ENCODE results near the gene SLC39A9.

SLC39A9 gene

DNA sequence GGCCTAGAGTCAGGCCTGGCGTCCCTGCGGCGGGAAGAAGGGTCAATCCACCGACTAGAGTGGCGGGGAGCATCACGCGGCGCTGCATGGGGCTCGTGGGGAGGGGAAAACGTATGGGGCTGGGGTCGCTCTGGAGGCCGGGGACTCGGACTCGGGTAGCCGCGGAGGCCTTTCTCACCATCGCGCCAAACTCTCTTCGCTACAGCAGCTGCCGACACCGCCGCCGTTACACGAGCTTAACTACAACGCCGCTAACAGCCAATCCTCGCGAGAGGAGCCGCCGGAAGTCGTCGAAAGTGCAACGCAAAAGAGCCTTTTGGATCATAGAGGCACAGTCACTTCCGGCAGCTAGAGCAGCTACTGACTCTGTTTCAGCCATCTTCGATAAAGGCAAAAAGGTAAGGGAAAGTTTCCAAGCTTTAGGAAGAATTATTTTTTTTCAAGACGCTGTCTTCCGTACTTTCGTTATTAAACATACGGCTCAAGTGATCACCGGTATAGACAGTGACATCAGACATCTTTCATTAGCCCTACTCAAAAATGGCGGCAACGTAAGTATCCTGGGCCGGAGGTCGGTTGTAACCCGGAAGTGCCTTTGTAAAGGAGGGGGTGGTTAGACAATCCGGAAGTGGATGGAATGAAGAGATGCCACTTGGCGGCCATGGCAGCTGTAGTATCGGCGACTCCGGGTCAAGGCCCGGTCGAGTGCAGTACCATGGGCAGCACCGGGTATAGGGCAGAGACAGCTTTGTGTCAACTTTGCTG lies at the start of gene SLC39A9, which contains the start of gene ERH:
Gene SLC39A9 (plus strand): TSS at position 640 of the 765 bp plus-strand sequence. CDS start 678 bp downstream, outside the sequence.
Gene ERH (minus strand): TSS at position 247 of the 765 bp plus-strand sequence. CDS start 66 bp downstream, at position 181.
- DNase-seq (ENCODE audit: low read depth in 2 of 2) = peak; percentile 85 to 91

DNA sequence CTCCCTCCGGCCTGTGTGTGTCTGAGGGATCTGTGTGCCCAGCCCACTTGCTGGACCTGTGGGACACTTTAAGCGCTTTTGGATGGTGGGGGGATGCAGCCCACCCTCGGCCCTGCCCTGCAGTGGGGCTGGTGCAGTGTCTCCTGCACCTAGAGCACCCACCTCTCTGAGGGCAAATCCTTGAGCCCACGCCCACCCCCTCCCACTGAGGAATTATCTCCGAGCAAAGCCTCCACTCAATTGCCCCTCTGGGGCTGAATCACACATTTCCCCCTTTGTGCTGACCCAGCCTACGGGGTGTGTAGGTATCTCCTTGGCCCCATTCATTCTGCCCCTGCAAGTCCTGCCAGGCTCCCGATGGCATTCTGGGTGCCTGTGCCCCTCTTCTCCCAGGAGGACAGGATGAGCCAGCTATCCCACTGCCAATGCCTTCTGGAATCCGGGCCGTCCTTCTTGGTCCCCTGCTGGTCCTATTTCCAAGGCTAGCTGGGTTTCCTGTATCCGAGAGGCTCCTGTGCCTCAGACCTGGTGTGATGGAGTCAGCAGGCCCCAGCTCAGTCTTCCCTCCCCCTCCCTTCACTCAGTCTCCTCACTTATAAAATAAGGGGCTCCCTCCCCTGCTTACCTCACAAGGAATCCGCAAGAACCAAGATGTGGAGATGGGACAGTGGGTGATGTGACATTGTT lies 49.3 kb upstream of the SLC39A9 start:
- DNase-seq (ENCODE audit: low read depth in 2 of 2) = no peak

DNA sequence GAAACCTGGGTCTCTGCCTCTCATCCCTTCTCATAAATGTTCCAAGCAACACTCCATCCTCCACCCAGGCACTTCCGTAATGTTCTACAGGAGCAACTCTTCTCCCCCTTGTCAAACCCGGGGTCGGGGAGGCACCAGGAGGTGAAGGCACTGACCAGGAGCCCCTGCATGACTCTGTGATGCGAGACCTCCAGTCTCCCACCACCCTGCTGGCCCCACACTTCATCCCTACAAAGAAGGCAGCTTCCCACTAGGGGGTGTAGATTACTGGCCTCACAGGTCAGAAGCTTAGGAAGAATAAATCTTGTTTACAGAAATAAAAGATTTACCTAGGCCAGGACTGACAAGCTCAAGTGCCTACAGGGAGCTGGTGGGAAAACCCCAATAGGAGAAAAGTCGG lies 47.6 kb upstream of the SLC39A9 start:
- no peak for DNase-seq (ENCODE audit: low read depth in 2 of 2)

DNA sequence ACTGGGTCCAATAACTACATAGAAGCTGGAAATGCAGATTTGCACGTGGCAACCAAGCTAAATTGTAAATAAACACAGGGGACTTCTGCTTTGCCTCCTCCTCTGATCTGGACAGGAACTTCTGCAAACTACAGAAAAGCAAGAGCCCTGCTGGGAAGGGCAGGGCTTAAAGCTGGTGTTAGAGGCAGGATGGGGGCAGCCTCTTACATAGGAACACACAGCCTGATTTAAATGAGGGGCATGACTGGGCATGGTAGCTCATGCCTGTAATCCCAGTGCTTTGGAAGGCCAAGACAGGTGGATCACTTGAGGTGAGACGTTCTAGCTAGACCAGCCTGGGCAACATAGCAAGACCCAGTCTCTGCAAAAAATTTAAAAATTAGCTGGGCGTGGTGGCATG lies 47.1 kb upstream of the SLC39A9 start:
- DNase-seq (ENCODE audit: low read depth in 2 of 2) = no peak

GRCh38 chr14:69351911-69352310 lies 46.6 kb upstream of the SLC39A9 start:
- no peak for DNase-seq (ENCODE audit: low read depth in 2 of 2)

GRCh38 chr14:69353168-69353567 lies 45.3 kb upstream of the SLC39A9 start:
- DNase-seq (ENCODE audit: low read depth in 2 of 2) = no peak

DNA sequence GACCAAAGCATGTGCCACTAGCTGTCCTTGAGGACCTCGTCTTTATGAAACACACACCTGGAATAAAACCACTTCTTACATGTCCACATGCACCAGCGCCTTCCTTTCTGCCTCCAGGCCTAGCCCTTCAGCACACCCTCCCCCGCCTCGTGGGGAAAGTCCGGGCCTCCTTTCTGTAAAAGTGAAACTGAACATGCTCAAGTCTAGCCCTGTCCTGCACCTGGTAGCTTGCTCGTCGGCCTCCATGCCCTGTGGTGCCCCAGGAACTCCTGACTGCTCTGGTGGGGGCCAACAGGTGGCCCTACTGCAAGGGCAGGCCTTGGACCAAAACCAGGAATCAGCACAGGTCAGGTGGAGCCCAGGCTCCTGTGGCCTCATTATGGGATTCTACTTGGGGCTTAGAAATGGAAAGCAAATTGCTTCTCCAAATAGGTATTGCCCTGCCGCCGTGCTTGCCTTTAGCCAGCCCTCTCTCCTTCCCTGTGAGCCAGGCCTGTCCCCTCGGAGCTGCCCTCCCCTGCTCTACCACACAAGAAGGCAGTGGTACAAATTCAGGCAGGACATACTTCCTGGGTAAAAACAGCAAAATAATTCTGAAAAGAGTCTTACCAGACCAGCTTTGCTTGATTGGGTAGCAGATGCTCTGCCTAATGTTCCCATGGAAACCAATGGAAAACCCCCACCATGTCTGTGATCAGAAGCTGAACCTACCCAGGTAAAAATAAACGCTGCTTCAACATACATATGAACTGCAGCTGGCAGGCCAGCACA lies 43.9 kb upstream of the SLC39A9 start:
- peak; percentile 6 to 25 for DNase-seq (ENCODE audit: low read depth in 2 of 2)

DNA sequence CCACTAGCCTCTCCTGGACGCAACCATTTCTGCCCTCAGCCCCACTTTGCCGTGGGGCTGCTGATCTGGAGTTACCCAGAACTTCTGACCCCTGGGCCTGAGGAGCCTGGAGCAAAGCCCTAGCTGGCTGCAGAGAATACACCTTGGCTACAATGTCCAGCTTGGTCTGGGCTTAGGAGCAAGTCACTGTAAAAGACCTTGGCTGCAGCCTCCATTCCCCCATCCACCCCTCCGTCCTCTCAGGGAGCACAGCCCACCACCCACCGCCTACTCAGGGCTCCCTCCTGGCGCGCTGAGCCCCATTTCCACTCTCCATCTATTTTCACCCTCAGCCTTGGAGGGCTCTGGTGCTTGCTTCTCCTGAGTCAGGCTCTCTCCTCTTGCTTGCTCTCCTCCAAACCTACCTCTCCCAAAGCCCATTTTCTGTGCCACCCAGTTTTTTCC lies 43.3 kb upstream of the SLC39A9 start:
- no peak for DNase-seq (ENCODE audit: low read depth in 2 of 2)

DNA sequence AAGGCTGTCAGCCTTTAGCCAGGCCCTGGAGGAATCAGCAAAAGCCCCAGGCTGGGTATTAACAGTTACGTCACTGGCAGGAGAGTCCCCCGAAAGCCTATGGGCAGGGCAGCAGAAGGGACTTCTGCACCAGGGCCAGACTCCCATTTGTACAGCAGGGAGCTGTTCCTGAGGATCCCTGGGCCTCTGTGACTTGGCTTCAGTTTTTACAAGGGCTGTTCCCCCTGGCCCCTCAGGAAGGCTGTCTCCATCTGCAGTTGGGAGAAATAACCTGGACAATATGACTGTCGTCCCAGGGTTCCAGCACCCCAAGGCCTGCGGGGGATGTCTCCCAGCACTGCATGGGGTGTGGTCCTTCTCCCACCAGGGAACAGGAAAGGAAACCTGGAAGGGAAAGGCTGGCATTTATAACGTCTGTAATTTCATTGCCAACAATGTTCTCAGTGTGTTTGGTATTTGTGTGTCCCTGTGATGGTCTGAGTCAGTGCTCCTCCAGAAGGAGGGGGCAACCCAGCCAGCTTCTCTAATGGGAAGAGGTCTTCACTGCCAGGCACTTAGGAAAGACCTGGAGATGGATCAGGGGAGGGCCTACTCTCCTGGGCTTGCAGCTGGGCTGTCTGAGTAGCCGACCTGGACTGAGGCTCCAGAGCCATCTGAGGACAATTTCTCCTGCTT lies 42.7 kb upstream of the SLC39A9 start:
- no peak for DNase-seq (ENCODE audit: low read depth in 2 of 2)

GRCh38 chr14:69356903-69357543 lies 41.5 kb upstream of the SLC39A9 start:
- no peak for DNase-seq (ENCODE audit: low read depth in 2 of 2)

GRCh38 chr14:69357544-69358200 lies 40.8 kb upstream of the SLC39A9 start:
- no peak for DNase-seq (ENCODE audit: low read depth in 2 of 2)

DNA sequence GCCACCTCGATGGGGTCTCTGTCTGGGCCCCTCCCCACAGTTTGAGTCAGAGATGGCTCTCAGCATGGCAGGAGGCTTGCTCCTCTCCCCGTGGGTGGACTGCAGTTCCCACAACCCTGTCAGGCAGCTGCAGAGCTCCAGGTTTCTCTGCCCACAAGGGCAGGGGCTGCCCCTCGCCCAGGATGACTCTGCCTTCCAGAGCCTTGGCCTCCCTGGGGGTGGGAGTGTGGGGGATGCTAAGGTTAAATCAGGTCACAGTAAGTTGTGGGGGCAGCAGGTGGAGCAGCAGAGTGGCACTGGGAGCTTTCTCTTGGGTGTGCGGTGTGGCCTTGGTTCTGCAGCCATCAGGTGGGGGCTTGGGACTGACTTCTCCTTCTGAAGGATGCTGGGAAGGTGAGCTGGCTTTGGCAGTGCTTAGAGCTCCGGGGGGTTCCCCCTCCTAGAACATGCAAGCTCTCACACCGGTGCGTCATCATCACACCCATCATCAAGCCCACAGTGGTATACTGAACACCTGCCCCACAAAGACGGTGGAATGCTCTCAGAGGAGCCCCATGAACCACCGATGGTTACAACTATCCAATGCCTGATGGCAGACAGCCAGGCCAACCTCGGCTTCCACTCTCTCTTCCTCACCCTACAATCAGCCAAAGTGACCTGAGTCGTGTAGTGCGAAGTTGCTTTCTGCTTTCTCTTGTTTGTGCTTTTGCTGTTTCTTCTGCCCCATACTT lies 40.1 kb upstream of the SLC39A9 start:
- no peak for DNase-seq (ENCODE audit: low read depth in 2 of 2)

GRCh38 chr14:69358966-69359365 lies 39.5 kb upstream of the SLC39A9 start:
- no peak for DNase-seq (ENCODE audit: low read depth in 2 of 2)

- no peak for DNase-seq (ENCODE audit: low read depth in 2 of 2)
Observed at GRCh38 chr14:69360438-69361108, 37.9 kb upstream of the SLC39A9 start.

DNA sequence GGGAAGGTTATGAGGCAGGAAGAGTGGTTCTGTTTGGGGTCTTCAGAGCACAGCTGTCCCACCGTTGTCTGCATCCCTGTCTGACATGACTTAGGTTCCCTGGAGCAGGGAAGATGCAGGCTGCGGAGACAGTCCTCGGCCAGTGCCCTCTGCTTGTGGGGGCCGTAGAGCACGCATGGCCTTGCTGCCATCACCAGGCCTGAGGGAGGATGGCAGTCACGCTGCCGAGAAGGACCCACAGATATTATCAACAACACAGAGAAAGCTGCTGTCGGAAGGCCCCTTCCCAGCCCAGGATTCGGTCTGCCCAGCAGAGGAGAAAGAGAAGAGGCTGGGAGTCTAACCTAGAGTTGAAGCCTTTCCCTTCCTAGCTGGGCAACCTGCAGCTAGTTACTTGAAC lies 35.4 kb upstream of the SLC39A9 start:
- no peak for DNase-seq (ENCODE audit: low read depth in 2 of 2)

- DNase-seq (ENCODE audit: low read depth in 2 of 2) = no peak
Observed at GRCh38 chr14:69363964-69364363, 34.5 kb upstream of the SLC39A9 start.

GRCh38 chr14:69364378-69364777 lies 34.1 kb upstream of the SLC39A9 start:
- DNase-seq (ENCODE audit: low read depth in 2 of 2) = no peak

DNA sequence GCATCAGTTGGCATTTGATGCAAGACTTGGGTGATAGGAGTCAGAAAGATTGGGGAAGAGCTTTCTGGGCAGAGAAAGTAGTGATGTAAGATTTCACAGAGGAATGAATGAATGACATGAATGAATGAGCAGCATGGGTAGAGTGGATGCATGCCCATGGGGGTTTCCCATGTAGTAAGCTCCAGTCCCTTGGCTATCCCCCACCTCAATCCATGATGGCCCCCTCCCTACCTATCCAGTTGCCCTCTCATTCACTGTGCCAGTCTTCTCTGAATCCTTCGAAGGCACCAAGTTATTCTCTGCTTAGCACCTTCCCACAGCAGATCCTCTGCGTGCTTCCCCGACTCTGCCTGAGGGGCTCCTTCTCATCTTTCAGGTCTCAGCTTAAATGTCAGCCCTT lies 32.4 kb upstream of the SLC39A9 start:
- DNase-seq (ENCODE audit: low read depth in 2 of 2) = no peak

DNA sequence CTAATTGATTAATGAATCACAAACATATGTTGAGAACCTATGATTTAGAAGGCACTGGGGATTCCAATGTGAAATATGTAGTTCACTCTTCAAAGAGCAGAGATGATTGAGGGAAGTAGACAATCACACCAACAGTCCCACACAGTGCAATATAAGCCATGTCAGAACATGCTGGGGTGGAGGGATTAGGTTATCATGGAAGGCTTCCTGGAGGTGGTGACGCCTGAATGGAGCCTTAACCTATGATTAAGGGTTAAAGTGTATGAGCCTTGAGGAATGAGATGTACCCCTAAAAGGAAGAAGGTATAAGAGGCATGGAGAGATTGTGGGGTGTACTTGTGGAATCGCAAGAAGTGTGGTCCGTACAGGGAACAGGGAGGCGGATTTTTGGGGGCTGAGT lies 31.7 kb upstream of the SLC39A9 start:
- no peak for DNase-seq (ENCODE audit: low read depth in 2 of 2)
